Rectal smooth muscle tissue (tissue), 1 donor: ENCODE data around the gene IGF2.

Experiments
- H3K27ac ChIP-seq: one replicate; pipeline ENCODE4 v1.7.0; 2013; ENCODE audit warnings: low read depth, low read length, inconsistent platforms
- H3K27me3 ChIP-seq: one replicate; pipeline ENCODE4 v1.7.0; 2013; ENCODE audit warnings: low read length; ENCODE audit not compliant: control insufficient read depth, insufficient read depth
- H3K36me3 ChIP-seq: one replicate; pipeline ENCODE4 v1.7.0; 2013; ENCODE audit warnings: low read length; ENCODE audit not compliant: control insufficient read depth, insufficient read depth
- H3K4me1 ChIP-seq: one replicate; pipeline ENCODE4 v1.7.0; 2013; ENCODE audit warnings: low read length; ENCODE audit not compliant: control insufficient read depth, insufficient read depth
- H3K4me3 ChIP-seq: one replicate; pipeline ENCODE4 v1.7.0; 2013; ENCODE audit warnings: low read length
- H3K9ac ChIP-seq: one replicate; pipeline ENCODE4 v1.7.0; 2013; ENCODE audit warnings: low read length

Gene IGF2

DNA sequence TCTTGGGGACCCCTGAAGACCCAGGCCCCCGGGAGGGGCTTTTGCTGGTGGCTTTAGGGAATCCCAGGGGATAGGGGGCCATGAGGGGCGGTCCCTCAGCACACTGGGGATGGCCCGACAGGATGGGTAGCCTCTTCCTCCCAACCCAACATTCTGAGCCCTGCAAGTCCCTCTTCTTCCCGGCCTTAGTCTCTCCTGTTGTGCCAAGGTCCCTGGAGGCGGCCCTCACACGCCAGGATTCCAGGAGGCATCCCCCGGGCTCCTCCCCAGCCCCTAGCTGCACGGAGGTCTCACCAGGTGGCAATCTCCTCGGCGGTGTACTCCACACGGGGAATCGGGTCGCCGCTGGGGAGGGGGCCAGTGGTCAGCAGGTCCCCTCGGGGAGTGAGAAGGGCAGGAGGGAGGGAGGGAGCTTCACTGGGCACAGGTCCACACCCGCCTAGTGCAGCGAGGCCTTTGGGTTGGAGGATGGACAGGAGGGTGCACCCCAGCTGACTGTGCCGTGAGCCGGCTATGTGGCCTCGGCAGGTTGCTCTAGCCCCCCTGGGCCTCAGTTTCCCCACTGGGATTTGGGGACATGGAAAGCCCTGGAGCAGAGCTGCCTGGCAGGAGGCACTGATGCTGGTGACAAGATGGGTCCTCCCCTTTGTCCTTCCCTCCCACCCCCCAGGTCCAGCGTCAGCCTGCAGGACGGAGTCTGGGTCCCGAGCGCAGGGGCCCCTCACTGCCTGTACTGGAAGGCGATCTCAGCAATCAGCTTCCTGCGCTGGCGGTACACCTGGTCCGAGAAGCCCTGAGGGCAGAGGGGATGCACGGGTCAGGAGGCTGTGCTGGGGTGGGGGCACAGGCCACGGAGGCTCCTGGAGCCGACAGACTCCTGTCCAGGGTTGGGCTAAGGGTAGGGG is 28.2 kb upstream of the IGF2 start:
- no peak overlapping the region for H3K9ac ChIP-seq
- H3K27ac ChIP-seq: no peak overlapping the region
- H3K36me3 ChIP-seq: no peaks in the 10 kb centered on the region
- H3K27me3 ChIP-seq: peaks cover 5% of the 10 kb centered on the region
- no peaks in the 10 kb centered on the region for H3K4me1 ChIP-seq
- no peak overlapping the region for H3K4me3 ChIP-seq

DNA sequence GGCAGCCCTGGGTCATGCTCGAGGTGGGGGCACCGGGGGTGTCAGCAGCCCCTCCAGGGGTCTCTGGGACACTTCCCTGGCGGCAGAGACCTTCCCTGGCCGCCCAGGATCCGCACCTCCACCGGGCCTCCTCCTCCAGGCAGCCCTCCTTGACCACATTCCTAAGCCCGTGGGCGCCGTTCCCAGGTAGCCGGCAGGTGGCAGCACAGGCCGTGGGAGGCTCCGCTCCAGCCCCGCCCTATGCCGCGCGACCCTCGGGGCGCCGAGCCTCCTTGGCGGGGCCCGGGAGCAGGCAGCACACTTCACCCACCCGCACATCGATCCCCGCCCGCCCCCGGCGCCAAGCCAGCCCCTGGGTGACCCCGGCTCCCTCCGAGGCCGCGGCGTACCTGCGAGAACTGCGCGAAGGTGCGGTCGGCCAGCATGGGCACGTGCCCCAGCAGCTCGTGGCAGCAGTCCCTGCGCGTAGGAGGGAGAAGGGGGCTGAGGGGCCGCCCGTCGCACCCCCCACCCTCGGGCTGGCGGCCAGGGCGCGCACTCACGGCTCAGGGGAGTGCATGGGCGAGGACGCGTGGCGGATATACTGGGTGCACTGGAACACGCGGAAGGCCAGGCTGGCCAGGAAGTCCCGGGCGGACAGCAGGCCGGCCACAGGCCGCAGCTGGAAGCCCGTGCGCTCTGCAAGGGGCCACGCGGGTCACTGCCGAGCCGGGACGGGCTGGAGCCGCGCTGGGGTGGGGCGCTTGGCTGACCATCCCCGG is 27.1 kb upstream of the IGF2 start:
- Histone ChIP-seq H3K27ac (no peak overlapping the region), H3K4me3 (peak overlapping the region; percentile 21), H3K9ac (no peak overlapping the region), H3K36me3 (no peaks in the 10 kb centered on the region), H3K27me3 (peaks cover 5% of the 10 kb centered on the region), H3K4me1 (no peaks in the 10 kb centered on the region)

DNA sequence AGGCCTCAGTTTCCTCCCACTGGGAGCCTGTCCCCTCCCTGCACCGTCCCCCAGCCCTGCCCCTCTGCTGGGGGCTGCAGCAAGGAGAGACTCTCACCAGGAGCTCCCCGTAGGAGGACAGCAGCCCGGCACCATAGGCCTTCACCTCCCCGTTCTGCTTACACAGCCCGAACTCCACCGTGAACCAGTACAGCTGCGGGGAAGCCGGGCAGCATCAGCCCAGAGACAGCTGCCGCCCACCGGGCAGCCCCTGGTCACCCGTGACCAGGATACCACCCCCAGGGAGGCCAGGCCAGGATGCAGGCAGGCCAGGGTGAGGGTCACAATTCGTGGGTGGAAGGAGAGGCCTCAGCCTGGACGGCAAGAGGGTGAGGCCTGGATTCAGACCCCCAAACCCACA is 26.4 kb upstream of the IGF2 start:
- H3K27ac ChIP-seq: no peak overlapping the region
- no peaks in the 10 kb centered on the region for H3K4me1 ChIP-seq
- H3K27me3 ChIP-seq: peaks cover 5% of the 10 kb centered on the region
- no peak overlapping the region for H3K9ac ChIP-seq
- H3K4me3 ChIP-seq: no peak overlapping the region
- H3K36me3 ChIP-seq: no peaks in the 10 kb centered on the region

DNA sequence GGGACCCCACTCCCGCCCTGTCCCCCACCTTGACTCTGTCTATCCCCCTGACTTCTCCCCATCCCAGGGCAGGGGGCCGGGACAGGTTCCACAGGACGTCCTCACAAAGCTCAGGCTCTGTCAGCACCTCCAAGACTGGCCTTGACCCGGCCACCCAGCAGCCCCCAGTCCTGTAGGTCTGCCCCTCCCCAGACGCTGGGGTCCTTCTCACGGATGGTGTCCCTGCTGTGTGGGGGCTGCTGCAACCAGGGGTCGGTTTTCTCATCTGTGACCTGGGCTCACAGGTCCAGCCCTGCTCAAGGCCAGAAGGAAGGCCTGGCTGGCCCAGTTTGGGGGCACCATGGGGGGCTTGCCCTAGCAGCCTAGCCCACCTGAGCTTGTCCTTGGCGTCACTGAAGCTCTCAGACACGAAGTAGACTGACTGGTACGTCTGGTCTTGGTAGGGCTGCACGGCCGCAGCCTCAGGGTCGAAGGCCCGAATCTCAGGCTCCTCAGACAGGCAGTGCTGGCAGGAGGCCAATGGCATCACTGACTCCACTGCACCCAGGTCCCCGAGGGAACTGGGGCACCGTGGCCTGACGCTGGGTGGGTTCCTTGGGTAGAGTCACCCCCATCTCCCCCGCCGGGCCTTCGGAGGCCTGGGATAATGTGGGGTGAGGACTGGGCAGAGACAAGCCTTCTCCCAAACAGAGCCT is 25.8 kb upstream of the IGF2 start:
- H3K4me3 ChIP-seq: no peak overlapping the region
- H3K27ac ChIP-seq: no peak overlapping the region
- peaks cover 5% of the 10 kb centered on the region for H3K27me3 ChIP-seq
- H3K4me1 ChIP-seq: no peaks in the 10 kb centered on the region
- H3K36me3 ChIP-seq: no peaks in the 10 kb centered on the region
- no peak overlapping the region for H3K9ac ChIP-seq

DNA sequence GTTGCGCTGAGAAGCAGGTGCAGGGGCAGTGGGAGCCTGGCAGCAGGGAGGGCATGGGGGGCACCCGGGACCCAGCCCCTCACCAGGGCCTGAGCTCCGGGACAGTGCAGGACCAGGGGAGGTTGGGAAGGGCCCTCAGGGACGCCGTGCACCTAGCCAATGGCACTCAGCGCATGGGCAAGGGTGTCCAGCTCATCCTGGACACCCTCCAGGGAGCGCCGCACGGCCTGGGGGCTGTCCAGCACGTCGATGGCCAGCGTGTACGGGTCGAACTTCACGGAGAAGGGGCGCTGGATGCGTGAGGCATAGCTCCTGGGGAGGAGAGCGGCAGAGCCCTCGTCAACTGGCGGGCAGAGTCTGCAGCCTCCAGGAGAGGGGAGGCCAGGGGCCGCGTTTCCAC is 24.9 kb upstream of the IGF2 start:
- Histone ChIP-seq H3K4me1 (no peaks in the 10 kb centered on the region), H3K27ac (no peak overlapping the region), H3K9ac (no peak overlapping the region), H3K4me3 (no peak overlapping the region), H3K36me3 (no peaks in the 10 kb centered on the region), H3K27me3 (peaks cover 5% of the 10 kb centered on the region)

DNA sequence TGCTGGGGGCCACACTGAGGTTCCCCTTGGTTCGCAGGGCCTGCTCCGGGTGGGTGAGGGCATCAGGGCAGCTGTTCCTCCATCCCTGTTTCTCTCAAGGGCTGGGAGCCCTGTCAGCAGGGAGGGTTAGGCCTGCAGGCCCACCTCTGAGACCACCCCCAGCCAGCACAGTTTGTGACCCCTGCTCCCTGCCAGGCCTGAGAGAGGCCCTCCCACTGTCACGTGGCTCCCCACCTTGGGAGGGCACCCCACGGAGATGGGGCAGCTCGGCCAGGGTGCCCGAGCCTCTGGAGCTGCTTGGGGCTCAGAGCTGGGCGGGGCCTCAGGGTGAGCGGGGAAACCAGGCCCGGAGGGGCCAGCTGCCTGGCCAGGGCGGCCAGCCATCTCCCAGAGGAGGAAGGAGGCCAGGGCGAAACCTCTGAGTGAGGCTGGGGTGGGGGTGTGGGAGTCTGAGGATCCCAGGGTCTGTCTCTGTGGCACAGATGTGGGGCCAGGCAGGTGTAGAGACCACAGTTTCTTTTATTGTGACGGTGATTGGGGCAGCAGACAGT is 24.3 kb upstream of the IGF2 start:
- Histone ChIP-seq H3K27me3 (peaks cover 5% of the 10 kb centered on the region), H3K9ac (no peak overlapping the region), H3K27ac (no peak overlapping the region), H3K4me3 (no peak overlapping the region), H3K36me3 (no peaks in the 10 kb centered on the region), H3K4me1 (no peaks in the 10 kb centered on the region)

DNA sequence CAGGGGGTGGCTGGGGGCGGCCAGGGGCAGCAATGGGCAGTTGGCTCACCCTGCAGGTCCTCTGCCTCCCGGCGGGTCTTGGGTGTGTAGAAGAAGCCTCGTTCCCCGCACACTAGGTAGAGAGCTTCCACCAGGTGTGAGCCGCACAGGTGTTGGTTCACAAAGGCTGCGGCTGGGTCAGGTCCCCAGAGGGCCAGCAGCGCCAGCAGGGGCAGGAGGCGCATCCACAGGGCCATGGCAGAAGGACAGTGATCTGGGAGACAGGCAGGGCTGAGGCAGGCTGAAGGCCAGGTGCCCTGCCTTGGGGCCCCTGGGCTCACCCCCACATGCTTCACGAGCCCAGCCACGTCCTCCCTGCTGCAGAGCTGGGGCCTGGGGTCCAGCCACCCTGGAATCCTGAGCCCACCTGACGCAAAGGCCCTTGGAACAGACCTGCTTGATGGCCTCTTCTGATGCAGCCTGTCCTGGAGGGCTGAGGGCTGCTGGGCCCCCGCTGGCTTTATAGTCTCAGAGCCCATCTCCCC is 21.6 kb upstream of the IGF2 start, which contains the start of gene INS:
Gene INS, minus strand, starts transcription at position 474 of the 524 bp plus-strand sequence. Its CDS starts 238 bp downstream, at position 236.
- Histone ChIP-seq H3K36me3 (no peaks in the 10 kb centered on the region), H3K4me3 (no peak within 1 kb of the TSS), H3K4me1 (no peaks in the 10 kb centered on the region), H3K27me3 (peaks cover 7% of the 10 kb centered on the region), H3K9ac (no peak within 1 kb of the TSS), H3K27ac (no peak within 1 kb of the TSS)

DNA sequence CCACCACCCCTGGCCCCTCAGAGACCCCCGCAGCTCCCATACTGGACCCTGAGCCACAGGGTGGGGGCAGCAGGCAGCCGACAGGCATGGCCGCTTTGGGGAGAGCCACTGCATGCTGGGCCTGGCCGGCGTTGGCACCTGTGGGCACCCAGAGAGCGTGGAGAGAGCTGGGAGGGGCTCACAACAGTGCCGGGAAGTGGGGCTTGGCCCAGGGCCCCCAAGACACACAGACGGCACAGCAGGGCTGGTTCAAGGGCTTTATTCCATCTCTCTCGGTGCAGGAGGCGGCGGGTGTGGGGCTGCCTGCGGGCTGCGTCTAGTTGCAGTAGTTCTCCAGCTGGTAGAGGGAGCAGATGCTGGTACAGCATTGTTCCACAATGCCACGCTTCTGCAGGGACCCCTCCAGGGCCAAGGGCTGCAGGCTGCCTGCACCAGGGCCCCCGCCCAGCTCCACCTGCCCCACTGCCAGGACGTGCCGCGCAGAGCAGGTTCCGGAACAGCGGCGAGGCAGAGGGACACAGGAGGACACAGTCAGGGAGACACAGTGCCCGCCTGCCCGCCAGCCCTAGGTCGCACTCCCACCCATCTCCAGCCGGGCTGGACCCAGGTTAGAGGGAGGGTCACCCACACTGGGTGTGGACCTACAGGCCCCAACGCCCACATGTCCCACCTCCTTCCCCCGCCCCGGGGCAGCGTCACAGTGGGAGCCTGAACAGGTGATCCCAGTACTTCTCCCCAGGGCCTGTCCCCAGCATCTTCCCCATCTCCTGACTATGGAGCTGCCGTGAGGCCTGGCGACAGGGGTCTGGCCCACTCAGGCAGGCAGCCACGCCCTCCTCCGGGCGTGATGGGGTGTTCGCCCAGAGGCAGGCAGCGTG is 20.6 kb upstream of the IGF2 start:
- Histone ChIP-seq H3K4me1 (no peaks in the 10 kb centered on the region), H3K9ac (no peak overlapping the region), H3K4me3 (no peak overlapping the region), H3K36me3 (no peaks in the 10 kb centered on the region), H3K27ac (no peak overlapping the region), H3K27me3 (peaks cover 5% of the 10 kb centered on the region)

DNA sequence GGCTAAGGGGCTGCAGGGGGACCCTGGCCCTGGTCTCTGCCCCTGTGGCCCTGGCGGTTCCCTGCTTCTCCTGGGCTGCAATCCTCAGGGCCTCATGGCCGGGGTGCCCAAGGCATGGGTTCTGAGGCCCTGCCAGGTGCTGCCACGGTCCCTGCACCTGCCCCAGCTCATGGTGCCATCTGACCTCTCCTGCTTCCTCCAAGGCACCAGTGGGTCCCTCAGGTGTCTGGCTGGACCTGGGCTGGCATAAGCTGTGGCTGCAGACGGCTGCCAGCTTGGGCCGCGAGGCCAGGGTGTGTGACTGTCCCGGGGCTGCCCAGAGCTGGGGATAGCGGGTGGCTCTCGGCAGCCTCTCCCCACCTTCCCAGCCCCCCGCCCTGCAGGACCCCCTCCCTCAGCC is 19.8 kb upstream of the IGF2 start:
- H3K4me3 ChIP-seq: no peak overlapping the region
- H3K4me1 ChIP-seq: no peaks in the 10 kb centered on the region
- peaks cover 5% of the 10 kb centered on the region for H3K27me3 ChIP-seq
- H3K36me3 ChIP-seq: no peaks in the 10 kb centered on the region
- H3K9ac ChIP-seq: no peak overlapping the region
- no peak overlapping the region for H3K27ac ChIP-seq

DNA sequence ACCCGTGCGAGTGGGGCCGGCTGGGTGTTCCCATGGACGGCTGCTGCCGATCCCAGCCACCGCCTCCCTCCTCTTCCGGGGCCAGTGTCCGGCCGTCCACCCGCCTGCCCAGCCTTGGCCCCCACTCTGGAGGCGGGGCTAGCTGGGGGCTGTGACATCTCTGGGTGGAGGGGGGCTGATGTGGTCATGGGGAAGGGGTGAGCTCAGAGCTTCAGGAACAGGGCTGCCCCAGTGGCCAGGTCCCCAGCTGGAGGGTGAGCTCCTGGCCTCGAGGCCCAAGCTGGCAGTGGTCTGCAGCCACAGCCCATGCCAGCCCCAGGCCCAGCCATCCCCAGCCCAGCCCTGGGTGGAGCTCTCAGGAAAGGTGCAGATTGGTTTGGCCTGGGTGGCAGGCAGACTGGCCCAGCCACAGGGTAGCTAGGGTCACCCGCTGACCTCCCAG is 19.1 kb upstream of the IGF2 start:
- H3K36me3 ChIP-seq: no peaks in the 10 kb centered on the region
- H3K4me1 ChIP-seq: no peaks in the 10 kb centered on the region
- H3K4me3 ChIP-seq: no peak overlapping the region
- peaks cover 5% of the 10 kb centered on the region for H3K27me3 ChIP-seq
- H3K9ac ChIP-seq: no peak overlapping the region
- H3K27ac ChIP-seq: no peak overlapping the region

DNA sequence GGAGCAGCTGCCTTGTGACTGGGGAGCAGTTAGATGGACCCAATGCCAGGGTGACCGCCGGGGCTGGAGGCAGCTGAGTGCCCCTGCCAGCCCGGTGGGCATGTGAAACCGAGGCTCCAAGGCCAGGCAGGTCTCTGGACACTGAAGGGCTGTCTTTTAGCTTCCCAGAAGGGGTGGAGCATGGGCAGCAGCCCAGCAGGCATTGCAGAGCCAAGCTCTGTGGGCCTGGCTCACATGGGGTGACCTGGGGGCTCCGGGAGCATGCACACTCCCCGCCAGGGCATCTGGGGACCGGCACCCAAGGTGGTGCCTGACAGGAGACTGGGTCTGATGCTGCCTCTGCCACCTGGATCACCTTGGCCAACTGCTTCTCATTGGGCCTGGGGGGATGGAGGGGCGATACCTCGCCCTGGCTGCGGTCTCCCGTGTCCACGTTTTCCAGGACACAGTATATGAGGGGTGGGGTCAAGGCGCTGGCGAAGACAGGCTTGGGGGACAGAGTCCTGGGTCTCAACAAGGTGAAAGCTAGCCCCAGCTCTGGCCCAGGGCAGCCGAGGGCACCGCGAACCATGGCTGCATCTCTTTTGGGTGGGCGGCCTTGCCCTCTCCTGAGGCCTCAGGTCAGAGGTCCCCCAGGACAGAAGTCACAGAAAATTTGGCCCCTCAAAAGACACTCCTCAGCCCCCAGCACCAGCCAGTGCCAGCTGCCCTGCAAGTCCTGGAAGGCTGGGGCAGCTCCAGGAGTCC is 18.3 kb upstream of the IGF2 start:
- no peak overlapping the region for H3K4me3 ChIP-seq
- H3K36me3 ChIP-seq: no peaks in the 10 kb centered on the region
- no peak overlapping the region for H3K9ac ChIP-seq
- no peaks in the 10 kb centered on the region for H3K4me1 ChIP-seq
- peaks cover 5% of the 10 kb centered on the region for H3K27me3 ChIP-seq
- no peak overlapping the region for H3K27ac ChIP-seq
